Neural cell (in vitro differentiated cells): ENCODE results near the gene FARP1. TPM values are rescaled to one million over a fixed set of nuclear protein-coding genes. Genes with fewer than 3 reads are reported as not detected.

Source experiments
- H2AFZ ChIP-seq: fragments of 200-600, 300-800 bp; sonication (generic), shearing (Covaris generic); 2 replicates; pipeline ENCODE4 v1.6.0; 2014; ENCODE audit warnings: low read depth, mild to moderate bottlenecking, antibody characterized with exemption, low read length, moderate library complexity
- H3F3A ChIP-seq: fragments of 200-600 bp; shearing (Covaris generic); 2 replicates; pipeline ENCODE4 v1.6.1; 2016; ENCODE audit warnings: mild to moderate bottlenecking, moderate library complexity, mixed read lengths, antibody characterized with exemption, low read length; ENCODE audit not compliant: insufficient read depth, poor library complexity, severe bottlenecking
- H3K27ac ChIP-seq: fragments of 200-600, 300-800 bp; sonication (generic), shearing (Covaris generic); 2 replicates; pipeline ENCODE4 v1.5.1; 2014; ENCODE audit warnings: mild to moderate bottlenecking, low read length, moderate library complexity
- H3K27me3 ChIP-seq: fragments of 300-800, 200-600 bp; sonication (generic), shearing (Covaris generic); 2 replicates; pipeline ENCODE4 v1.6.0; 2014; ENCODE audit warnings: mild to moderate bottlenecking, low read depth, low read length, moderate library complexity; ENCODE audit not compliant: insufficient read depth
- H3K36me3 ChIP-seq: fragments of 300-800, 200-600 bp; sonication (generic), shearing (Covaris generic); 2 replicates; pipeline ENCODE4 v1.5.1; 2014; ENCODE audit warnings: mild to moderate bottlenecking, antibody characterized with exemption, low read length, moderate library complexity; ENCODE audit not compliant: insufficient read depth
- H3K4me2 ChIP-seq: fragments of 300-800, 200-600 bp; sonication (generic), shearing (Covaris generic); 2 replicates; pipeline ENCODE4 v1.6.0; 2014; ENCODE audit warnings: mild to moderate bottlenecking, low read length
- H3K4me3 ChIP-seq: fragments of 300-800, 200-600 bp; sonication (generic), shearing (Covaris generic); 2 replicates; pipeline ENCODE4 v1.5.1; 2014; ENCODE audit warnings: mild to moderate bottlenecking, low read length, moderate library complexity
- H3K79me2 ChIP-seq: fragments of 200-600 bp; shearing (Covaris generic); replicated peaks from 2 replicates; pipeline ENCODE4 v1.6.0; 2014; ENCODE audit warnings: mild to moderate bottlenecking, low read length, moderate library complexity; ENCODE audit not compliant: insufficient read depth
- H3K9ac ChIP-seq: fragments of 300-800, 200-600 bp; sonication (generic), shearing (Covaris generic); 2 replicates; pipeline ENCODE4 v1.6.1; 2016; ENCODE audit warnings: mild to moderate bottlenecking, low read length, mixed read lengths
- H3K9me2 ChIP-seq: fragments of 200-600 bp; shearing (Covaris generic); 2 replicates; pipeline ENCODE4 v1.6.1; 2016; ENCODE audit warnings: mild to moderate bottlenecking, low read length, mixed read lengths; ENCODE audit not compliant: insufficient read depth
- H3K9me3 ChIP-seq: fragments of 200-600, 300-800 bp; sonication (generic), shearing (Covaris generic); 2 replicates; pipeline ENCODE4 v1.6.1; 2016; ENCODE audit warnings: mild to moderate bottlenecking, mixed run types, low read length, moderate library complexity, mixed read lengths
- H4K20me1 ChIP-seq: fragments of 200-600 bp; shearing (Covaris generic); 2 replicates; pipeline ENCODE4 v1.6.1; 2016; ENCODE audit warnings: mild to moderate bottlenecking, mixed run types; ENCODE audit not compliant: insufficient read depth
- EP300 ChIP-seq: fragments of 450-650 bp; conservative IDR thresholded peaks from 2 replicates; pipeline ENCODE4 v1.6.1; 2014; ENCODE audit warnings: antibody characterized with exemption, mild to moderate bottlenecking, moderate library complexity; ENCODE audit not compliant: poor library complexity, severe bottlenecking
- EZH2 ChIP-seq: fragments of 200-600, 300-800 bp; shearing (Covaris generic), sonication (generic); IDR thresholded peaks from 2 replicates; pipeline ENCODE4 v1.6.1; 2014; ENCODE audit warnings: antibody characterized with exemption, low read length, borderline replicate concordance, mild to moderate bottlenecking; ENCODE audit not compliant: insufficient read depth, poor library complexity, severe bottlenecking
- MXI1 ChIP-seq: fragments of 450-650 bp; conservative IDR thresholded peaks from 2 replicates; pipeline ENCODE4 v1.6.1; 2014; ENCODE audit warnings: antibody characterized with exemption, mild to moderate bottlenecking; ENCODE audit not compliant: poor library complexity, severe bottlenecking
- POLR2AphosphoS5 ChIP-seq: IDR thresholded peaks from 2 replicates; pipeline ENCODE4 v1.6.1; 2012
- RAD21 ChIP-seq: fragments of 450-650 bp; conservative IDR thresholded peaks from 2 replicates; pipeline ENCODE4 v1.6.1; 2014; ENCODE audit warnings: antibody characterized with exemption, mild to moderate bottlenecking, moderate library complexity
- SMC3 ChIP-seq: fragments of 450-650 bp; conservative IDR thresholded peaks from 2 replicates; pipeline ENCODE4 v1.6.1; 2014; ENCODE audit warnings: antibody characterized with exemption, mild to moderate bottlenecking, moderate library complexity; ENCODE audit not compliant: poor library complexity
- TAF1 ChIP-seq: IDR thresholded peaks from 2 replicates; pipeline ENCODE4 v1.6.1; 2012; ENCODE audit warnings: low read depth
- polyA plus RNA-seq: library from polyadenylated mRNA; depleted of rRNA; stranded (reverse); fragments of >200 nt; gene quantifications from 2 replicates; pipeline ENCODE4 v1.2.3, GENCODE V29; 2014
- TF ChIP-seq, protein P1 (sequence below): fragments of 450-650 bp; IDR thresholded peaks from 2 replicates; pipeline ENCODE4 v1.5.1; 2014; ENCODE audit warnings: antibody characterized with exemption, mild to moderate bottlenecking, moderate library complexity; ENCODE audit not compliant: poor library complexity, severe bottlenecking
- TF ChIP-seq, protein P2 (sequence below): IDR thresholded peaks from 2 replicates; pipeline ENCODE4 v1.6.1; 2012; ENCODE audit warnings: borderline replicate concordance

Gene FARP1
- polyA plus RNA-seq, 1 donor from 2014 or later: 19.7 TPM

DNA sequence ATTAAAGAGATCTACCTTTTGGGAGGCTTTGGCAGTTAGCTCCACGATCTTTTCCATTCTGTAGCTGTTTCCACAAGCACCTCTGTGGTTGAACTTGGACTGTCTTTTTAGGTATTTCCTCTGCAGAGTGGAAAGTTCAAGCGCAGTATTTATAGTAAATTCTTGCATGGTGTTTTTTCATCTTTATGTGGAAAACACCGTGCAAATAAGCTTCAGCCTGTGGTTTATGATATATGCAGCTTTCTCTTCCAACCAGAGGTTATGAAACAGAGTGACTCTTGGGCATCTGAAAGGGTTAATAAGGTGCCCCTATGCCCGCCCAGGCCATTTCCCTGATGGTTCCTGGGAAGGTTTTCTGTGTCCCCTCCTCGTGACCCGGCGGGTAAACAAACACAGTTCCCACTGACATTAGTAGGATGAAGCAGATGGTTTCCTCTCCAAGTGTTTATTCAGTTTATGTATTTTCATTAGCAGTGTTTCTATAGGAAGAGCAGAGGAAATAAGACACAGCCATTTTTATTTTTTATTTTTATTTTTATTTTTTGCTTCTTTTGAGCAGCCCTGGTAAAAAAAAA is 73.9 kb downstream of the FARP1 start:
- no peaks in the 10 kb centered on the region for H3K9me3 ChIP-seq
- H3K4me2 ChIP-seq: no peak overlapping the region
- H3K27me3 ChIP-seq: no peaks in the 10 kb centered on the region
- no peak overlapping the region for H3K4me3 ChIP-seq
- H4K20me1 ChIP-seq: no peaks in the 10 kb centered on the region
- H3K9me2 ChIP-seq: no peaks in the 10 kb centered on the region
- TF ChIP-seq SMC3: no peak
- TF ChIP-seq RAD21: no peak
- no peak for TF ChIP-seq POLR2AphosphoS5
- TF ChIP-seq TAF1: no peak
- TF ChIP-seq EP300: no peak
- TF ChIP-seq MXI1: no peak
- TF ChIP-seq, protein P1, sequence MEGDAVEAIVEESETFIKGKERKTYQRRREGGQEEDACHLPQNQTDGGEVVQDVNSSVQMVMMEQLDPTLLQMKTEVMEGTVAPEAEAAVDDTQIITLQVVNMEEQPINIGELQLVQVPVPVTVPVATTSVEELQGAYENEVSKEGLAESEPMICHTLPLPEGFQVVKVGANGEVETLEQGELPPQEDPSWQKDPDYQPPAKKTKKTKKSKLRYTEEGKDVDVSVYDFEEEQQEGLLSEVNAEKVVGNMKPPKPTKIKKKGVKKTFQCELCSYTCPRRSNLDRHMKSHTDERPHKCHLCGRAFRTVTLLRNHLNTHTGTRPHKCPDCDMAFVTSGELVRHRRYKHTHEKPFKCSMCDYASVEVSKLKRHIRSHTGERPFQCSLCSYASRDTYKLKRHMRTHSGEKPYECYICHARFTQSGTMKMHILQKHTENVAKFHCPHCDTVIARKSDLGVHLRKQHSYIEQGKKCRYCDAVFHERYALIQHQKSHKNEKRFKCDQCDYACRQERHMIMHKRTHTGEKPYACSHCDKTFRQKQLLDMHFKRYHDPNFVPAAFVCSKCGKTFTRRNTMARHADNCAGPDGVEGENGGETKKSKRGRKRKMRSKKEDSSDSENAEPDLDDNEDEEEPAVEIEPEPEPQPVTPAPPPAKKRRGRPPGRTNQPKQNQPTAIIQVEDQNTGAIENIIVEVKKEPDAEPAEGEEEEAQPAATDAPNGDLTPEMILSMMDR: no peak
- TF ChIP-seq, protein P2, sequence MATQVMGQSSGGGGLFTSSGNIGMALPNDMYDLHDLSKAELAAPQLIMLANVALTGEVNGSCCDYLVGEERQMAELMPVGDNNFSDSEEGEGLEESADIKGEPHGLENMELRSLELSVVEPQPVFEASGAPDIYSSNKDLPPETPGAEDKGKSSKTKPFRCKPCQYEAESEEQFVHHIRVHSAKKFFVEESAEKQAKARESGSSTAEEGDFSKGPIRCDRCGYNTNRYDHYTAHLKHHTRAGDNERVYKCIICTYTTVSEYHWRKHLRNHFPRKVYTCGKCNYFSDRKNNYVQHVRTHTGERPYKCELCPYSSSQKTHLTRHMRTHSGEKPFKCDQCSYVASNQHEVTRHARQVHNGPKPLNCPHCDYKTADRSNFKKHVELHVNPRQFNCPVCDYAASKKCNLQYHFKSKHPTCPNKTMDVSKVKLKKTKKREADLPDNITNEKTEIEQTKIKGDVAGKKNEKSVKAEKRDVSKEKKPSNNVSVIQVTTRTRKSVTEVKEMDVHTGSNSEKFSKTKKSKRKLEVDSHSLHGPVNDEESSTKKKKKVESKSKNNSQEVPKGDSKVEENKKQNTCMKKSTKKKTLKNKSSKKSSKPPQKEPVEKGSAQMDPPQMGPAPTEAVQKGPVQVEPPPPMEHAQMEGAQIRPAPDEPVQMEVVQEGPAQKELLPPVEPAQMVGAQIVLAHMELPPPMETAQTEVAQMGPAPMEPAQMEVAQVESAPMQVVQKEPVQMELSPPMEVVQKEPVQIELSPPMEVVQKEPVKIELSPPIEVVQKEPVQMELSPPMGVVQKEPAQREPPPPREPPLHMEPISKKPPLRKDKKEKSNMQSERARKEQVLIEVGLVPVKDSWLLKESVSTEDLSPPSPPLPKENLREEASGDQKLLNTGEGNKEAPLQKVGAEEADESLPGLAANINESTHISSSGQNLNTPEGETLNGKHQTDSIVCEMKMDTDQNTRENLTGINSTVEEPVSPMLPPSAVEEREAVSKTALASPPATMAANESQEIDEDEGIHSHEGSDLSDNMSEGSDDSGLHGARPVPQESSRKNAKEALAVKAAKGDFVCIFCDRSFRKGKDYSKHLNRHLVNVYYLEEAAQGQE: no peak
- no peak for TF ChIP-seq EZH2
- H3F3A ChIP-seq: no peaks in the 10 kb centered on the region
- H3K79me2 ChIP-seq: peaks cover 10% of the 10 kb centered on the region
- H3K27ac ChIP-seq: no peak overlapping the region
- no peak overlapping the region for H2AFZ ChIP-seq
- H3K36me3 ChIP-seq: no peaks in the 10 kb centered on the region
- H3K9ac ChIP-seq: no peak overlapping the region

DNA sequence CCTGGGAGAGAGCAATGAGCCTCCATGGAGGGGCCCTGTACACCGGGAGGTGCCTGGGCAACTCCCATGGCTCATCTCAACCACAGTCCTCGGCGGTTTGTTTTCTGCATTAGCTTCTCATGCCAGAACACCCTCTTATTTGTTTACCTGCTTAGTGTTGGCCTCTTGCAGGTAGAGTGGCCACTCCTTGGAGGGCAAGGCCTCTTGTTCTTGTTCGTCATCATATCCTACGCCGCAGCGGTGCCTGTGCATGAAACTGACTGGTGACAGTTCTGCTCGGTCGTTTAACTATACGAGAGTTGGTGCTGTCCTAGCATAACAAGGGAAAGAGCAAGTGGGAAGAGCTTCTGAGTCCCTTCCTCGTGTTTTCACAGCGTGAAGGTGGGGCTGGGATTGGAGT is 74.7 kb downstream of the FARP1 start:
- H4K20me1 ChIP-seq: no peaks in the 10 kb centered on the region
- H3K4me2 ChIP-seq: no peak overlapping the region
- H3K27ac ChIP-seq: no peak overlapping the region
- H3F3A ChIP-seq: no peaks in the 10 kb centered on the region
- H3K9ac ChIP-seq: no peak overlapping the region
- no peak overlapping the region for H2AFZ ChIP-seq
- peaks cover 12% of the 10 kb centered on the region for H3K79me2 ChIP-seq
- H3K9me2 ChIP-seq: no peaks in the 10 kb centered on the region
- H3K27me3 ChIP-seq: no peaks in the 10 kb centered on the region
- H3K4me3 ChIP-seq: no peak overlapping the region
- no peaks in the 10 kb centered on the region for H3K36me3 ChIP-seq
- TF ChIP-seq POLR2AphosphoS5 (no peak), SMC3 (no peak), TAF1 (no peak), EZH2 (no peak), MXI1 (no peak), EP300 (no peak), RAD21 (no peak)
- TF ChIP-seq, protein P1: no peak
- TF ChIP-seq, protein P2: no peak
- no peaks in the 10 kb centered on the region for H3K9me3 ChIP-seq
